ENCODE results near the gene PPBP. TPM values are rescaled to one million over a fixed set of nuclear protein-coding genes. Genes with fewer than 3 reads are reported as not detected.

The PPBP gene
- polyA plus RNA-seq, 1 of the 3 experiments (the other 2 are of a cell fraction) = not detected

GRCh38 chr4:74005528-74005927 is 17.5 kb upstream of the PPBP start:
- CTCF ChIA-PET = no interaction called here
- no peak overlapping the region for H3K4me2 ChIP-seq
- no peak overlapping the region for H3K27ac ChIP-seq (ENCODE audit: low read depth in 2 of 2, low read length in 1 of 2)

More at GRCh38 chr4:74005528-74005927, 17.5 kb upstream of the PPBP start:
- POLR2A ChIA-PET = no interaction called here
- H3K9me2 ChIP-seq = no peaks in the 10 kb centered on the region
- DNase-seq = no peak
- TF ChIP-seq FOXJ3 (CRISPR knock-in tag; IDR thresholded peaks at IDR 0.05) = no peak
- TF ChIP-seq CHD2 (IDR thresholded peaks at IDR 0.05; ENCODE audit: low read length, partially characterized antibody) = no peak
- TF ChIP-seq ELF1 (IDR thresholded peaks at IDR 0.05) = no peak
- no peak for TF ChIP-seq USF1 (IDR thresholded peaks at IDR 0.05; ENCODE audit: borderline replicate concordance, low read depth)
- TF ChIP-seq MEF2A (IDR thresholded peaks at IDR 0.05; ENCODE audit: borderline replicate concordance, low read depth) = no peak
- no peak for TF ChIP-seq TEAD4 (IDR thresholded peaks at IDR 0.05; ENCODE audit: borderline replicate concordance, insufficient read depth)
- TF ChIP-seq MXI1 (IDR thresholded peaks at IDR 0.05; ENCODE audit: low read depth, low read length) = no peak
- TF ChIP-seq SIN3A (IDR thresholded peaks at IDR 0.05; ENCODE audit: borderline replicate concordance, low read depth, low read length) = no peak
- TF ChIP-seq ZBTB33 (IDR thresholded peaks at IDR 0.05; ENCODE audit: borderline replicate concordance, low read depth) = no peak
- TF ChIP-seq MAX (IDR thresholded peaks at IDR 0.05; ENCODE audit: low read depth) = no peak
- no peak for TF ChIP-seq TAF1 (IDR thresholded peaks at IDR 0.05; ENCODE audit: borderline replicate concordance, low read depth, low read length)
- TF ChIP-seq EP300 (IDR thresholded peaks at IDR 0.05; ENCODE audit: borderline replicate concordance in 1 of 2, low read depth in 1 of 2, low read length in 1 of 2) = no peak
- TF ChIP-seq EZH2phosphoT487 (IDR thresholded peaks at IDR 0.05; ENCODE audit: borderline replicate concordance, low read depth) = no peak
- TF ChIP-seq YY1 (IDR thresholded peaks at IDR 0.05; ENCODE audit: low read depth) = no peak
- no peak for TF ChIP-seq CTCF (IDR thresholded peaks at IDR 0.05)
- no peak for TF ChIP-seq SMC3 (IDR thresholded peaks at IDR 0.05; ENCODE audit: low read depth, low read length)
- TF ChIP-seq NRF1 (IDR thresholded peaks at IDR 0.05; ENCODE audit: low read depth, low read length) = no peak
- no peak for TF ChIP-seq GABPA (IDR thresholded peaks at IDR 0.05; ENCODE audit: low read depth)
- H3K9me3 ChIP-seq = no peaks in the 10 kb centered on the region
- H3K36me3 ChIP-seq (replicated peaks in 1 of 2; ENCODE audit: control insufficient read depth in 1 of 2, insufficient read depth in 2 of 2, low read length in 1 of 2) = no peaks in the 10 kb centered on the region
- no peak overlapping the region for H2AFZ ChIP-seq (ENCODE audit: low read depth)
- H3K27me3 ChIP-seq (ENCODE audit: insufficient read depth) = no peaks in the 10 kb centered on the region; the same call in 1 of the 2 replicates
- H3K9ac ChIP-seq = no peak overlapping the region
- H3K79me2 ChIP-seq (ENCODE audit: insufficient read depth) = no peaks in the 10 kb centered on the region
- 0% methylated on average over 3 of the region's 3 CpGs for WGBS (ENCODE audit: low lambda C conversion rate)
- no peaks in the 10 kb centered on the region for H4K20me1 ChIP-seq (ENCODE audit: insufficient read depth)
- no peaks in the 10 kb centered on the region for H3K4me1 ChIP-seq (ENCODE audit: control insufficient read depth in 1 of 2, insufficient read depth in 2 of 2, low read depth in 1 of 2, low read length in 1 of 2)
- no peaks in the 10 kb centered on the region for H3F3A ChIP-seq (replicated peaks; ENCODE audit: insufficient read depth)
- no peak overlapping the region for H3K4me3 ChIP-seq (ENCODE audit: low read depth in 2 of 2, low read length in 1 of 2)
